Stromal cell of bone marrow (primary cell): Measurements from ENCODE around the gene CRYBA4.

Experiments used
- DNase-seq: peaks from one replicate; pipeline ENCODE4 v3.0.0-alpha.2; 2012; ENCODE audit warnings: low read depth

CRYBA4 gene

GRCh38 chr22:26660961-26661578 lies 39.3 kb downstream of the CRYBA4 start:
- no peak for DNase-seq

DNA sequence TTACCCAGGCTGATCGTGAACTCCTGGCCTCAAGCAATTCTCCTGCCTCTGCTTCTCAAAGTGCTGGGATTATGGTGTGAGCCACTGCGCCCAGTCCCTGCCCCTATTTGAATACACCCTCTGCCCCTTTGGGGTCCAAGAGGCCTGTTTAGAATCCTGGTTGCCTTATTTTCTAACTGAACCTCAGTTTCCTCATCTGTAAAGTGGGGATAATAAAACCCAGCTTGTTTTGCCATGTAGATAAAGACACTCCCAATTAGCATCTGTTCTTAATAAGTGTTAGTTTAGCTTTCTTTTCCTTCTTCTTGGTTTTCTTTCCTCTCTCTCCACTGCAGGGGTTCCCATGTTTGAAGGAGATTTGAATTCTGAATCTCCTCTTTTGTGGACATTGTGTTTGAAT lies 40.4 kb downstream of the CRYBA4 start:
- DNase-seq, result no peak

- no peak for DNase-seq
Observed at GRCh38 chr22:26663374-26663923, 41.7 kb downstream of the CRYBA4 start.

DNA sequence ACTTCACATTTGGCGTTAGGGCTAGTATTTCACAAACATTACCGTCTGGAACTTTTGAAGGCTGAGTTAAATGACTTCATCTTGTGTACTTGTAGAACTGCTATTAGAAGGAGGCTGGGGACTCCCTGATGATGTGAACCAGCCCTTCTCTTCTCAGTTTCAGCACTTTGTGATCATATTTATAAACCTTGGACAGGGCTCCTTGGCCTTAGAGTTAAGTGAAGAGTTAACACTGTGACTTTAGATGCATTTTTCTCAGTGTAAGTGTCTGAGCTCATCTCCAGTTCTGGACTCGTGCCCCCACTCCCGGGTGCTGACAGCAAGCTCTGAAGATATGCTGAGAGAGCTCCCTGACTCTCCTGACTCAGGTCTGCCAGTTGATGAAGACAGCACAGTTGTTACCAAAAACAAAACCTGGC lies 44.1 kb downstream of the CRYBA4 start:
- DNase-seq, result peak; percentile 28

- no peak for DNase-seq
Observed at GRCh38 chr22:26667140-26667539, 45.4 kb downstream of the CRYBA4 start.

- no peak for DNase-seq
Observed at GRCh38 chr22:26669060-26669481, 47.3 kb downstream of the CRYBA4 start.

- DNase-seq, result no peak
Observed at GRCh38 chr22:26670459-26670858, 48.7 kb downstream of the CRYBA4 start.

DNA sequence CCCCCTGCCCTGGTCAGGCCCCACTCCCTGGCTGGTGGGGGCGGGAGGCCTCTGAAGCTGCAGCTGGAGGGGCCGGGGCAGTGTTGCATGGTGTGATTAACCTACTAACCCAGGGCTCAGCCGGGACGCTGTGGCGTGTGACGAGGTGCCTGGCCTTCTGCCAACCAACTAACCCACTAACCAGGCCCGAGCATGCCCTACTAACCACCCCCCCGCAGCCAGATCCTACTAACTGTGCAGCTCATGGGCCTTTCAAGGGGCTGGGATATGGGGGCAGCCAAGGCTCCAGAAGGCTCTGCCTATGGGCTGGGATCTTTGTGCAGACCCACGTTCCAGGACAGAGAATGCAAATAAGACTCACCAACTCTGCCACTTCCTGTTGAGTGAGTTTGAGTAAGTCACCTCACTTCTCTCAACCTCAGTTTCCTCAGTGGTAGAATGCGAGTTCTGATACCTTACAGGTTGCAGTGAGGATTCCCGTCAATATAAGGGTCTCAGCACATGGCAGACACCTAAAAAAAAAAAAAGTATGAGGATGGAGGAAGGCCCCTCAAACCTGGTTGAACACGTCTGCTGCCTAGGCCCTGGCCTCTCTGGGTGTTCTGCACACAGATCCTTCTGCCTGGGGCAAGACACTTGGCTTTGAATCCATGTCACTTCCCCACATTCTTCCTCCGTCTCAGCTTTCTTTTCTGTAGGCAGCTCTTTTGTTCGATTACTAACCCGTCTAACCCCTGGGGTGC lies 49.7 kb downstream of the CRYBA4 start:
- no peak for DNase-seq

GRCh38 chr22:26672060-26672471 lies 50.3 kb downstream of the CRYBA4 start:
- DNase-seq, result no peak

- peak; percentile 86 for DNase-seq
Observed at GRCh38 chr22:26672590-26673468, 51.1 kb downstream of the CRYBA4 start.

- no peak for DNase-seq
Observed at GRCh38 chr22:26673486-26673885, 51.7 kb downstream of the CRYBA4 start.

DNA sequence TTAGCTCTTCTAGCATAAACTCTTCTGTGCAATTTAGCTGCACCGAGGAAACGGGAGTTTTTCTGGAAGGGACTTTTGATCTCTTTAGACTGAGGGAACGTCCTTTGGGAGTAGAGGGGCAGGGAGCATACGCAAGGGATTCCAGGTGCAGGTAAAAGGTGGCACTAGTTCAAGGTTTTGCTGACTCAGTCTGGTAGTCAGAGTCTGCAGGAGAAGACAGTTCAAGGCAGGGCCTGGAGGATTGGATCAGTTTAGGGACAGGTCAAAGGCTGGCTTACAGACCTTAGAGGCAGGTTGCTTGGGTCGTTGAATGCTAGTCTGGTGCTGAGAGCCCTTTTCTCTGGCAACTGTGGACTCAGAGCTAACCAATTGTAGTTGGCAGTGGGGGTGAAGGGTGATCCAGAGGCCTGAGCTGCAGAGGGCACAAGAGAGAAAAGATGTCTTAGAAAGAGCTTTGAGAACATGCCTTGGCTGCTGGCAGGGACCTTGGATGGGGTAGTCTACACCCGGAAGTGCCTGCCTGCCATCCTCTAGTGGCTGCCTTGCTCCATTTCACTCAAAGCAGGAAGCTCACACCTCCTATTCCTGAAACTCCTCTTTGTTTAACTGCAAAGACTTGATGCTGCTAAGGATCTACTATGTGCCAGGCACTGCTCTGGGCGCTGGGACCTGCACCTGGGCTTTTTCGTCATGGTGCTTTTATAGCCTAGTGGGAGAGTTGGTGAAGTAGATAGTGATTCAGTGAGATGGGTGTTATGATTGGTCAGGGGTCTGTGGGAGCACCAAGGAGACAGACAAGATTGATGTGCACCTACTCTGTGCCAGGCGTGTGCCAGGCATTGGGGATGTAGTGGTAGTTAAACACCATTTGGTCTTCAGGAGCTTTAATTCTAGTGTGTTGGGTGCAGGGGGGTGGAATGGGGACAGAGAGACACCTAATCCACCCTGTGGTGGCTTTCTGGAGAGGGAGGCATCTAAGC lies 52.7 kb downstream of the CRYBA4 start:
- DNase-seq, result no peak

DNA sequence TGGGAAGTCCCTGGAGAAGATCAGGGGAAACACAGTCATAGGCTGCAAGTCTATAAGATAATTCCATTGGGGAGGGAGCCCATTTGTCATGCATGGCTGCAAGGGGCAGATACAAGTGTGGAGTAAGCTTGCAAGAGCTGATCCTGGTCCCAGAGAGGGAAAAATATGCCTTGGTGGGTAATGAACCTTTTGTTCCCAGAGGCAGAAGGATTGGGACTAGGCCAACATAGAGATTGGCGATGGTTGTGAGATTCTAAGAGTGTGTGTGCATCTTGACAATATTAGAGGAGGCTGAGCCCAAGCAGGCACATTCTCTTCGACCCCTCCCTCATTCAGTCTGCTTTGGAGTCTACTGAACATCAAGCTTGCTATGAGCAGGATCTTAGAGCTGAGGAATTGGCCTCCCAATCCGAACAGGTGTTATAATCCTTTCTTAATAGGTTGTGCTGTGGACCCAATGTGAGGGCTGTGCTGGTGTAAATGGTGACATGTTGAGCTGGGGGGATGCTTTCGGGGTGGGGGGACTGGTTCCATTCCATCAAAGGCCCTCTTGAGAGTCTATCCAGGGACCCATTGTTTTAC lies 54.0 kb downstream of the CRYBA4 start:
- no peak for DNase-seq

GRCh38 chr22:26677217-26677616 lies 55.5 kb downstream of the CRYBA4 start:
- DNase-seq, result no peak

GRCh38 chr22:26679003-26679629 lies 57.4 kb downstream of the CRYBA4 start:
- no peak for DNase-seq
